H9 (cell line): ENCODE data around the gene KIF13A. TPM values are rescaled to one million over a fixed set of nuclear protein-coding genes. Genes with fewer than 3 reads are reported as not detected.

Source experiments
- DNase-seq: peaks from one replicate; pipeline ENCODE4 v3.0.0-alpha.2; 2017
- H2AFZ ChIP-seq: one replicate; pipeline ENCODE4 v1.6.1; 2013; ENCODE audit warnings: mild to moderate bottlenecking, low read length, control low read depth, moderate library complexity
- H2AK5ac ChIP-seq: 2 replicates; pipeline ENCODE4 v1.6.1; 2013; ENCODE audit warnings: low read length, control low read depth, mixed read lengths; ENCODE audit not compliant: insufficient read length
- H2BK120ac ChIP-seq: one replicate; pipeline ENCODE4 v1.6.1; 2013; ENCODE audit warnings: low read depth, mild to moderate bottlenecking, low read length, control low read depth, inconsistent platforms; ENCODE audit not compliant: poor library complexity, severe bottlenecking
- H2BK12ac ChIP-seq: 2 replicates; pipeline ENCODE4 v1.6.1; 2013; ENCODE audit warnings: low read length, control low read depth, mixed read lengths, low read depth; ENCODE audit not compliant: insufficient read length
- H2BK15ac ChIP-seq: 2 replicates; pipeline ENCODE4 v1.6.1; 2013; ENCODE audit warnings: low read depth, low read length, control low read depth
- H2BK20ac ChIP-seq: one replicate; pipeline ENCODE4 v1.6.1; 2013; ENCODE audit warnings: low read depth, mild to moderate bottlenecking, low read length, control low read depth, inconsistent platforms; ENCODE audit not compliant: poor library complexity, severe bottlenecking
- H2BK5ac ChIP-seq: 2 replicates; pipeline ENCODE4 v1.6.1; 2013; ENCODE audit warnings: low read length, control low read depth, mixed read lengths; ENCODE audit not compliant: insufficient read length
- H3K14ac ChIP-seq: 2 replicates; pipeline ENCODE4 v1.6.1; 2013; ENCODE audit warnings: low read length, control low read depth; ENCODE audit not compliant: insufficient read depth
- H3K18ac ChIP-seq: 2 replicates; pipeline ENCODE4 v1.6.1; 2013; ENCODE audit warnings: low read depth, mild to moderate bottlenecking, mixed read lengths, low read length, control low read depth; ENCODE audit not compliant: insufficient read length
- H3K23ac ChIP-seq: 2 replicates; pipeline ENCODE4 v1.6.1; 2013; ENCODE audit warnings: low read length, control low read depth, mixed read lengths, low read depth; ENCODE audit not compliant: insufficient read length
- H3K23me2 ChIP-seq: 2 replicates; pipeline ENCODE4 v1.6.1; 2013; ENCODE audit warnings: low read depth, mild to moderate bottlenecking, mixed read lengths, low read length, control low read depth; ENCODE audit not compliant: insufficient read length, poor library complexity, severe bottlenecking
- H3K27ac ChIP-seq: 2 replicates; pipeline ENCODE4 v1.5.1; 2013; ENCODE audit warnings: low read length, control low read depth, mixed read lengths, low read depth; ENCODE audit not compliant: insufficient read length
- H3K27me3 ChIP-seq: 2 replicates; pipeline ENCODE4 v1.6.1; 2013; ENCODE audit warnings: low read length, control low read depth, inconsistent platforms; ENCODE audit not compliant: insufficient read depth
- H3K4ac ChIP-seq: 2 replicates; pipeline ENCODE4 v1.6.1; 2013; ENCODE audit warnings: low read depth, mild to moderate bottlenecking, control low read depth, inconsistent platforms, low read length, moderate library complexity
- H3K4me1 ChIP-seq: 2 replicates; pipeline ENCODE4 v1.6.1; 2013; ENCODE audit warnings: low read length, control low read depth, inconsistent platforms; ENCODE audit not compliant: insufficient read depth
- H3K4me2 ChIP-seq: 2 replicates; pipeline ENCODE4 v1.6.1; 2013; ENCODE audit warnings: low read length, control low read depth, mixed read lengths; ENCODE audit not compliant: insufficient read length, insufficient read depth
- H3K56ac ChIP-seq: 2 replicates; pipeline ENCODE4 v1.6.1; 2013; ENCODE audit warnings: low read depth, mild to moderate bottlenecking, mixed read lengths, low read length, control low read depth; ENCODE audit not compliant: insufficient read length
- H3K79me1 ChIP-seq: 2 replicates; pipeline ENCODE4 v1.6.1; 2013; ENCODE audit warnings: low read depth, mild to moderate bottlenecking, moderate library complexity, low read length, control low read depth, inconsistent platforms; ENCODE audit not compliant: insufficient read depth, poor library complexity, severe bottlenecking
- H3K79me2 ChIP-seq: 2 replicates; pipeline ENCODE4 v1.6.1; 2013; ENCODE audit warnings: low read length, control low read depth, inconsistent platforms; ENCODE audit not compliant: insufficient read depth
- H3K9ac ChIP-seq: 2 replicates; pipeline ENCODE4 v1.6.1; 2013; ENCODE audit warnings: low read length, control low read depth, mixed read lengths; ENCODE audit not compliant: insufficient read length; ENCODE audit errors: extremely low read depth
- H3K9me3 ChIP-seq: one replicate; pipeline ENCODE4 v1.6.1; 2013; ENCODE audit warnings: low read depth, low read length, inconsistent platforms; ENCODE audit not compliant: control insufficient read depth
- H3T11ph ChIP-seq: one replicate; pipeline ENCODE4 v1.6.1; 2013; ENCODE audit warnings: mild to moderate bottlenecking, low read length, control low read depth, inconsistent platforms
- H4K20me1 ChIP-seq: one replicate; pipeline ENCODE4 v1.6.1; 2013; ENCODE audit not compliant: control insufficient read depth, insufficient read length, insufficient read depth
- H4K5ac ChIP-seq: 2 replicates; pipeline ENCODE4 v1.6.1; 2013; ENCODE audit warnings: low read depth, mild to moderate bottlenecking, mixed read lengths, low read length, control low read depth; ENCODE audit not compliant: insufficient read length
- H4K8ac ChIP-seq: replicated peaks from 2 replicates; pipeline ENCODE4 v1.6.1; 2013; ENCODE audit warnings: low read length, control low read depth, mixed read lengths, low read depth; ENCODE audit not compliant: insufficient read length
- H4K91ac ChIP-seq: 2 replicates; pipeline ENCODE4 v1.6.1; 2013; ENCODE audit warnings: low read depth, mild to moderate bottlenecking, moderate library complexity, mixed read lengths, low read length, control low read depth; ENCODE audit not compliant: insufficient read length
- H3K27ac Mint-ChIP-seq, 3 experiments: 2 replicates in 2 of 3; 3 replicates in 1 of 3; pipeline ENCODE4 v1.8.0; 2020 to 2021; ENCODE audit warnings: mixed read lengths in 3 of 3, mild to moderate bottlenecking in 1 of 3, moderate library complexity in 1 of 3
- H3K27me3 Mint-ChIP-seq: 2 replicates; pipeline ENCODE4 v1.8.0; 2021; ENCODE audit warnings: low read depth, mild to moderate bottlenecking, moderate library complexity, mixed read lengths
- H3K36me3 Mint-ChIP-seq, 3 experiments: 2 replicates in 2 of 3; 3 replicates in 1 of 3; pipeline ENCODE4 v1.8.0; 2020 to 2021; ENCODE audit warnings: low read depth in 3 of 3, mixed read lengths in 3 of 3; ENCODE audit not compliant: insufficient read depth in 1 of 3
- H3K4me1 Mint-ChIP-seq, 2 experiments: 2 replicates each; pipeline ENCODE4 v1.8.0; 2020; ENCODE audit warnings: mixed read lengths in 2 of 2
- H3K4me3 Mint-ChIP-seq, 2 experiments: 2 replicates in 1 of 2; 3 replicates in 1 of 2; pipeline ENCODE4 v1.8.0; 2020 to 2021; ENCODE audit warnings: mild to moderate bottlenecking in 2 of 2, mixed read lengths in 2 of 2, moderate library complexity in 1 of 2
- H3K9me3 Mint-ChIP-seq, 2 experiments: 2 replicates in 1 of 2; 3 replicates in 1 of 2; pipeline ENCODE4 v1.8.0; 2020; ENCODE audit warnings: mild to moderate bottlenecking in 2 of 2, mixed read lengths in 2 of 2, moderate library complexity in 1 of 2
- WGBS: extraction: QIAGEN DNeasy Blood & Tissue Kit; methylation state at CpG from one replicate; pipeline ENCODE4 v1.1.7; 2013; ENCODE audit warnings: missing lambda C conversion rate, low lambda C conversion rate, mixed read lengths; ENCODE audit not compliant: insufficient read length; ENCODE audit errors: extremely low coverage; 5-methylcytosine and 5-hydroxymethylcytosine counted together
- total RNA-seq: library from RNA; stranded (reverse); gene quantifications from 2 replicates; pipeline ENCODE4 v1.2.1, GENCODE V29; 2021
- TF ChIP-seq, protein P1 (sequence below): fragments of 200-600 bp; sonication (generic); conservative IDR thresholded peaks from 3 replicates; pipeline ENCODE4 v1.8.0; 2021; ENCODE audit warnings: antibody characterized with exemption, mild to moderate bottlenecking

KIF13A gene
- total RNA-seq, 1 experiment from 2014 or later, result 38.2 TPM

- no peaks in the 10 kb centered on the region for H3K9me3 Mint-ChIP-seq
- H3T11ph ChIP-seq, result no peak overlapping the region
- no peak overlapping the region for H2BK15ac ChIP-seq
- H2BK5ac ChIP-seq, result no peak overlapping the region
- H3K27me3 Mint-ChIP-seq, result no peaks in the 10 kb centered on the region
- H3K14ac ChIP-seq, result no peak overlapping the region
- H3K4me2 ChIP-seq, result no peak overlapping the region
- H3K79me1 ChIP-seq, result no peaks in the 10 kb centered on the region
- no peak overlapping the region for H2BK20ac ChIP-seq
- H3K23me2 ChIP-seq, result no peaks in the 10 kb centered on the region
- H3K9ac ChIP-seq, result no peak overlapping the region
- no peak overlapping the region for H3K4ac ChIP-seq
- H3K4me1 ChIP-seq, result no peaks in the 10 kb centered on the region; the same call in 1 of the 2 replicates
- no peak overlapping the region for H3K56ac ChIP-seq
- no peak overlapping the region for H3K18ac ChIP-seq
- DNase-seq, result no peak
- H3K36me3 Mint-ChIP-seq, result peaks cover 0 to 1% (median 0%) of the 10 kb centered on the region in 3 experiments; a peak in 2 of 7 replicates
- H2BK12ac ChIP-seq, result no peak overlapping the region
- H4K20me1 ChIP-seq, result no peaks in the 10 kb centered on the region
- no peaks in the 10 kb centered on the region; the same call in 1 of the 2 replicates for H3K79me2 ChIP-seq
- no peak overlapping the region for H2AK5ac ChIP-seq
- no peaks in the 10 kb centered on the region for H3K9me3 ChIP-seq
- H4K8ac ChIP-seq, result no peak overlapping the region
- H3K27ac Mint-ChIP-seq, result peak overlapping the region in 2 of 3 experiments; percentile 61 to 82; a peak in 4 of 7 replicates
- H3K4me1 Mint-ChIP-seq, result peaks cover 16 to 22% of the 10 kb centered on the region in 2 experiments
- H4K5ac ChIP-seq, result no peak overlapping the region
- H3K27ac ChIP-seq, result no peak overlapping the region
- TF ChIP-seq, protein P1, sequence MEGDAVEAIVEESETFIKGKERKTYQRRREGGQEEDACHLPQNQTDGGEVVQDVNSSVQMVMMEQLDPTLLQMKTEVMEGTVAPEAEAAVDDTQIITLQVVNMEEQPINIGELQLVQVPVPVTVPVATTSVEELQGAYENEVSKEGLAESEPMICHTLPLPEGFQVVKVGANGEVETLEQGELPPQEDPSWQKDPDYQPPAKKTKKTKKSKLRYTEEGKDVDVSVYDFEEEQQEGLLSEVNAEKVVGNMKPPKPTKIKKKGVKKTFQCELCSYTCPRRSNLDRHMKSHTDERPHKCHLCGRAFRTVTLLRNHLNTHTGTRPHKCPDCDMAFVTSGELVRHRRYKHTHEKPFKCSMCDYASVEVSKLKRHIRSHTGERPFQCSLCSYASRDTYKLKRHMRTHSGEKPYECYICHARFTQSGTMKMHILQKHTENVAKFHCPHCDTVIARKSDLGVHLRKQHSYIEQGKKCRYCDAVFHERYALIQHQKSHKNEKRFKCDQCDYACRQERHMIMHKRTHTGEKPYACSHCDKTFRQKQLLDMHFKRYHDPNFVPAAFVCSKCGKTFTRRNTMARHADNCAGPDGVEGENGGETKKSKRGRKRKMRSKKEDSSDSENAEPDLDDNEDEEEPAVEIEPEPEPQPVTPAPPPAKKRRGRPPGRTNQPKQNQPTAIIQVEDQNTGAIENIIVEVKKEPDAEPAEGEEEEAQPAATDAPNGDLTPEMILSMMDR, result no peak
- WGBS, result no CpG with 5 or more reads among the region's 5 CpGs
- no peak overlapping the region for H4K91ac ChIP-seq
- no peaks in the 10 kb centered on the region for H3K27me3 ChIP-seq
- H3K23ac ChIP-seq, result no peak overlapping the region
- no peak overlapping the region for H2BK120ac ChIP-seq
- no peak overlapping the region for H2AFZ ChIP-seq
- no peak overlapping the region for H3K4me3 Mint-ChIP-seq
Measured at GRCh38 chr6:17957086-17957485, 30.3 kb downstream of the KIF13A start.
